OCI-LY1 (cell line): ENCODE data around the gene ZNF462.

ENCODE experiments used
- H2AFZ ChIP-seq: fragments of 200-600 bp; sonication (generic), shearing (Covaris generic); 2 replicates; pipeline ENCODE4 v1.6.0; 2014; ENCODE audit warnings: antibody characterized with exemption, mild to moderate bottlenecking, low read length
- H3F3A ChIP-seq: fragments of 200-600 bp; sonication (generic), shearing (Covaris generic); 2 replicates; pipeline ENCODE4 v1.6.0; 2014; ENCODE audit warnings: mild to moderate bottlenecking, antibody characterized with exemption, low read length, moderate library complexity; ENCODE audit not compliant: insufficient read depth
- H3K27ac ChIP-seq: fragments of 200-600 bp; sonication (generic); 2 replicates; pipeline ENCODE4 v1.5.1; 2014; ENCODE audit warnings: low read length, mixed run types, mild to moderate bottlenecking, low read depth; ENCODE audit not compliant: poor library complexity, severe bottlenecking
- H3K27me3 ChIP-seq: fragments of 200-600 bp; sonication (generic); 2 replicates; pipeline ENCODE4 v1.6.0; 2014; ENCODE audit warnings: antibody characterized with exemption, mild to moderate bottlenecking, low read length, moderate library complexity; ENCODE audit not compliant: insufficient read depth
- H3K36me3 ChIP-seq: fragments of 200-600 bp; sonication (generic); 2 replicates; pipeline ENCODE4 v1.6.1; 2014; ENCODE audit warnings: mild to moderate bottlenecking, antibody characterized with exemption, low read length, moderate library complexity, mixed read lengths; ENCODE audit not compliant: insufficient read depth
- H3K4me1 ChIP-seq: fragments of 200-600 bp; sonication (generic); 2 replicates; pipeline ENCODE4 v1.5.1; 2014; ENCODE audit warnings: mild to moderate bottlenecking, low read length, moderate library complexity; ENCODE audit not compliant: insufficient read depth, severe bottlenecking
- H3K4me2 ChIP-seq: fragments of 200-600 bp; sonication (generic), shearing (Covaris generic); 2 replicates; pipeline ENCODE4 v1.6.1; 2014; ENCODE audit warnings: low read length
- H3K4me3 ChIP-seq: fragments of 200-600 bp; sonication (generic); 2 replicates; pipeline ENCODE4 v1.5.1; 2014; ENCODE audit warnings: low read length, low read depth, mild to moderate bottlenecking, mixed read lengths; ENCODE audit not compliant: poor library complexity, severe bottlenecking
- H3K79me2 ChIP-seq: fragments of 200-600 bp; shearing (Covaris generic); 2 replicates; pipeline ENCODE4 v1.6.1; 2016; ENCODE audit warnings: mixed run types, low read length, mixed read lengths; ENCODE audit not compliant: insufficient read depth
- H3K9ac ChIP-seq: fragments of 200-600 bp; sonication (generic), shearing (Covaris generic); 2 replicates; pipeline ENCODE4 v1.6.1; 2014; ENCODE audit warnings: mild to moderate bottlenecking, low read length, mixed read lengths
- H3K9me2 ChIP-seq: fragments of 200-600 bp; sonication (generic), shearing (Covaris generic); 2 replicates; pipeline ENCODE4 v1.6.1; 2014; ENCODE audit warnings: low read depth, mild to moderate bottlenecking, low read length, mixed read lengths
- H3K9me3 ChIP-seq: fragments of 200-600 bp; shearing (Covaris generic); 2 replicates; pipeline ENCODE4 v1.6.1; 2014; ENCODE audit warnings: low read length, mixed read lengths
- H4K20me1 ChIP-seq: fragments of 200-600 bp; sonication (generic), shearing (Covaris generic); 2 replicates; pipeline ENCODE4 v1.6.0; 2016; ENCODE audit warnings: mild to moderate bottlenecking, low read length; ENCODE audit not compliant: insufficient read depth
- EZH2 ChIP-seq: fragments of 200-600 bp; sonication (generic), shearing (Covaris generic); IDR thresholded peaks from 2 replicates; pipeline ENCODE4 v1.8.0; 2017; ENCODE audit warnings: borderline replicate concordance, mixed run types, mild to moderate bottlenecking, antibody characterized with exemption, low read length, moderate library complexity, mixed read lengths
- TF ChIP-seq, protein P1 (sequence below): fragments of 200-600 bp; sonication (generic), shearing (Covaris generic); IDR thresholded peaks from 2 replicates; pipeline ENCODE4 v1.5.1; 2017; ENCODE audit warnings: mild to moderate bottlenecking, antibody characterized with exemption, low read length, moderate library complexity, mixed read lengths

The ZNF462 gene

GRCh38 chr9:106954974-106955850 lies 92.2 kb downstream of the ZNF462 start:
- Histone ChIP-seq H3K27me3 (no peaks in the 10 kb centered on the region), H4K20me1 (no peaks in the 10 kb centered on the region), H3K9me3 (no peaks in the 10 kb centered on the region), H3K36me3 (no peaks in the 10 kb centered on the region), H3K4me2 (no peak overlapping the region), H3K9me2 (no peaks in the 10 kb centered on the region), H3K4me3 (no peak overlapping the region), H3K79me2 (no peaks in the 10 kb centered on the region), H3K9ac (no peak overlapping the region), H3K27ac (no peak overlapping the region), H2AFZ (no peak overlapping the region), H3K4me1 (no peaks in the 10 kb centered on the region), H3F3A (no peaks in the 10 kb centered on the region)
- TF ChIP-seq EZH2: no peak

DNA sequence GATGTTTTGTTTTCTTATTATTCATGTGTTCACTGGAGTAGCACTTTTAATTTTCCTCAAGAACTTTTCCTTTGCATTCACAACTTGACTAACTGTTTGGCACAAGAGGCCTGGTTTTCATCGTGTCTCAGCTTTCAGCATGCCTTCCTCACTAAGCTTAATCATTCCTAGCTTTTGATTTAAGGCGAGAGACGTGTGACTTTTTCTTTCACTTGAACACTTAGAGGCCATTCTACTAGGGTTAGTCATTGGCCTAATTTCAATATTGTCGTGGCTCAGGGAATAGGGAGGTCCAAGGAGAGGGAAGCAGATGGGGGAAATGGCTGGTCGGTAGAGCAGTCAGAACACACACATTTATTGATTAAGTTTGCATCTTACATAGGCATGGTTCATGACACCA lies 94.0 kb downstream of the ZNF462 start:
- TF ChIP-seq EZH2: no peak
- TF ChIP-seq, protein P1, sequence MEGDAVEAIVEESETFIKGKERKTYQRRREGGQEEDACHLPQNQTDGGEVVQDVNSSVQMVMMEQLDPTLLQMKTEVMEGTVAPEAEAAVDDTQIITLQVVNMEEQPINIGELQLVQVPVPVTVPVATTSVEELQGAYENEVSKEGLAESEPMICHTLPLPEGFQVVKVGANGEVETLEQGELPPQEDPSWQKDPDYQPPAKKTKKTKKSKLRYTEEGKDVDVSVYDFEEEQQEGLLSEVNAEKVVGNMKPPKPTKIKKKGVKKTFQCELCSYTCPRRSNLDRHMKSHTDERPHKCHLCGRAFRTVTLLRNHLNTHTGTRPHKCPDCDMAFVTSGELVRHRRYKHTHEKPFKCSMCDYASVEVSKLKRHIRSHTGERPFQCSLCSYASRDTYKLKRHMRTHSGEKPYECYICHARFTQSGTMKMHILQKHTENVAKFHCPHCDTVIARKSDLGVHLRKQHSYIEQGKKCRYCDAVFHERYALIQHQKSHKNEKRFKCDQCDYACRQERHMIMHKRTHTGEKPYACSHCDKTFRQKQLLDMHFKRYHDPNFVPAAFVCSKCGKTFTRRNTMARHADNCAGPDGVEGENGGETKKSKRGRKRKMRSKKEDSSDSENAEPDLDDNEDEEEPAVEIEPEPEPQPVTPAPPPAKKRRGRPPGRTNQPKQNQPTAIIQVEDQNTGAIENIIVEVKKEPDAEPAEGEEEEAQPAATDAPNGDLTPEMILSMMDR: no peak
- Histone ChIP-seq H3K4me3 (no peak overlapping the region), H3K27ac (no peak overlapping the region), H3K36me3 (no peaks in the 10 kb centered on the region), H3K27me3 (no peaks in the 10 kb centered on the region), H3K9me3 (no peaks in the 10 kb centered on the region), H3K9me2 (no peaks in the 10 kb centered on the region), H4K20me1 (no peaks in the 10 kb centered on the region), H3K4me1 (no peaks in the 10 kb centered on the region), H2AFZ (no peak overlapping the region), H3K9ac (no peak overlapping the region), H3K4me2 (no peak overlapping the region), H3K79me2 (no peaks in the 10 kb centered on the region), H3F3A (no peaks in the 10 kb centered on the region)

GRCh38 chr9:106958955-106959657 lies 96.1 kb downstream of the ZNF462 start:
- Histone ChIP-seq H3K4me1 (no peaks in the 10 kb centered on the region), H3K36me3 (no peaks in the 10 kb centered on the region), H3K9me3 (no peaks in the 10 kb centered on the region), H3K4me3 (no peak overlapping the region), H3K4me2 (no peak overlapping the region), H3F3A (no peaks in the 10 kb centered on the region), H3K9me2 (no peaks in the 10 kb centered on the region), H4K20me1 (no peaks in the 10 kb centered on the region), H2AFZ (no peak overlapping the region), H3K27ac (no peak overlapping the region), H3K9ac (no peak overlapping the region), H3K27me3 (no peaks in the 10 kb centered on the region), H3K79me2 (no peaks in the 10 kb centered on the region)
- no peak for TF ChIP-seq EZH2
- TF ChIP-seq, protein P1: no peak
